Superior temporal gyrus (tissue), 1 donor: ENCODE data around the gene SPOCK1.

Source experiments
- DNase-seq: peaks from one replicate; pipeline ENCODE4 v3.0.0-alpha.2; 2016; ENCODE audit errors: extremely low spot score

Gene SPOCK1

DNA sequence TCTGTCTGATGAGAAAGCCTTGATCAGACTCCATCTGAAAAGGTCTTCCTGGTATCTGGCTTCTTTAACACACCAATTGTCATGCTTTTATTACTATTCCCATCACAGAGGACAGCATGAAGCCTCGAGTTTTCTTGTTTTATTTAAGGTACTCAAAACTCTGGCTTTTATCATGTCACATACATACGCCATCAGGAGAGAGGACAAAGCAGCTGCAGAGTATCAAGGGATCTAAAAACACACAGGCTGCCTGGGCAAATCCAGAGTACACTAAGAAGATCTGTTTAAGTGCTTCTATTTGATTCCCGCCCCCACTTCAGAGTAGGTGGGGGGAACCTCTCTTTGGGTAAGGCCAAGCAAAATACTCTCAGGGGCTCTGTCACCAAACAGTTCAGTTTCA lies 277.2 kb downstream of the SPOCK1 start:
- no peak for DNase-seq

DNA sequence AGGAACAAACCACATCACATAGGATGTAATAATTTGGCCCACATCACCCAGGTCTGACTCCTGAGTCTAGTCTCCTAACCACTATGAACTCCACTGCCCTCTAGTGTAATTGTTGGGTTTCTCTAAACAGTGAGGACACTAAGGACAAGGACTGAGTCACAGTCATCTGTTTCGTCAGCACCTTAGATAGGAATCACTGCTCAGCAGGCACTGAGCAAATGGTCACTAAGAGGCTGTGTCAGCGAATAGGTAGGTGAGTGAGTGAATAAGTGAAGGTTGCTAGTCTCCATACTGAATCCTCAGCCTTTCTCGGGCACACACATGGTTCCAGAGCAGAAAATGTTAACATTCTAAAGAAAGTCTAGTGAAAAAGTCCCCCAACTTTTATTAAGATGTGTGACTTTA lies 278.6 kb downstream of the SPOCK1 start:
- peak; percentile 65 for DNase-seq

DNA sequence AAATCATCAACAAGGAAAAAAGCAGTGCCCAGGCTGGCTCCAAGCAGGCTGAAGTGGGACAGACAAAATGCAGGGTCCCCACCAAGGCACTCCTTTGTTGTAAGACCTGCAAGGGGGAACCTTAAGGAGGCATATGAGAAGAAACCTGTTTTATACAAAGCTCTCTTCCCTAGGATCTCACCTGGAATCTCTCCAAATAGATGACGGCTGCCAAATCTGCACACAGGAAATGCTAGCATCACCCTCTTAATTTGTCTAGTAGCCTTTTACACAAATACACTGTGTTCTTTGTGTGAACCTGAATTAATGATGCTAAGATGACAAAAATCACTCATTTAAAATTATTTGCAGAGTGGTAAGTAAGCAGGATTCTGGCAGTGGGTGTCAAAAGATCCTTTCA lies 280.2 kb downstream of the SPOCK1 start:
- DNase-seq, result no peak

DNA sequence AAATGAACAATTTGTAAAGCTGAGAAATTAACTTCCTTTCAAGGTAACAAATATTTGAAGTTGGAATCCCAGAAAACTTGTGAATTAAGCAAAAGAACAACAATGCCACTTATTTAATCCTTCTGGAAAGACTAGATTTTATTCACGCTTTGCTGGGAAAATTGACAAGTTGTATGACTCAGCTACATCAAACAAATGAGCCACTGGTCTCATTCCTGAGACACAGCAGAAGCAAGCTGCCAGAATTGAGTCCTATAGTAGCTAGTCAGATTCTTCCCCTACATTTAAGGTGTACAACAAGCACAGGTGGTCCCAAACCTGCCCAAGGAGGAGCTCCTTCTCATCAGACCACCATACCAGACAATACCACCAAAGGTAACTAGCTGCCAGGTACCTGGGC lies 280.7 kb downstream of the SPOCK1 start:
- DNase-seq, result peak; percentile 88

DNA sequence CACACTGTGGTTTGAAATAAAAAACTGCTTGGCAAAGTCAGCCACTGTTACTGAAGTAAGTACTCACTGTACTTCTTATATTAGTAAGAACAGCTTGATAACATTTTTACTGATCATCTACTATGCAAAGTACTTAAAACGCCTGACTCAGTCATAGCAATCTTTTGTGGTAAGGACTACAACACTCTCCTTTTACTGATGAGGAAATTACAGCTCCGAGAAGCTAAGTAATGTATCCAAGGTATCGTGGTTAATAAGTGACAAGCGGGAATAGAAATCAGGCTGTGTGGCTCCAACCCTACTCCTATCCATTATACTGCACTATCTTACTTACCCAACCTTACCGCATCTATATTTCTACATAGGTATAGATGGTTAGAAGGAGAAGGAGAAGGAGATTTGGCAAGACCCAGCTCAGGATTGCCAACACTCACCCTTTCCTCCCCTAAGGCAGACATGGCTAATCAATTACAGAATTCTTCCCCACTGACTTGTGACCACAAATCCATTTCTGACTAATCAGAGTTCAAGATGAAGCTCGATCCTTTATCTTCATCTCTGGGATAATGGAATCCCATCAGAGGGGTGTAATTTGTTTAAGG lies 281.4 kb downstream of the SPOCK1 start:
- DNase-seq, result peak; percentile 55

DNA sequence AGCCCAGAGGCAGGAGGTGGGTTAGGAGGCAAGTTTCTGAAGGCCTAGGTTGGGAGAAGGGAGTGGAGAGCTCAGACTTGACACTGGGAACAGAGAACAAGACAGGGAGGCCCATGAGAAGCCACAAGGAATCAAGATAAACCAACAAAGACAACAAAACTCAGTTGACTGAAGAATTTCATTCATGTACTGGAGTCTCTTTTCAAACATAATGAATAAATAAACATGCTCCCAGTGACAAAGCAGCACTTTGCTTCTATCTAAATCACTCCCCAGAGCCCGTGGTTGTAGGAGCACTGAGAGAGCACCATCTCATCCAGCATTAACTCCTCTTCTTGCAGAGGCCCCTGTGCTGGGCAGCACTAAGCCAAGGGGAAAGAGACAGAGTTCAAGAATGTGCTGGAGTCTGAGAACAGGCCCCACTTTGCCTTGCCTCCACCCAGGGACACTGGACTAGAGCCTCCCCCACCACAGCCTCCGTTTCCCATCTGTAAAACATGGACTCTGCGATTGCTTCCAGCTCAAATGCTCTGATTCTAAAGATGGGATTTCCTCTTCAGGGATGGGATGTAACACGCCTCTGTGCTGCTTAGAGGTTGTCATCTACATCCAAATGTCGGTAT lies 282.0 kb downstream of the SPOCK1 start:
- DNase-seq, result no peak

DNA sequence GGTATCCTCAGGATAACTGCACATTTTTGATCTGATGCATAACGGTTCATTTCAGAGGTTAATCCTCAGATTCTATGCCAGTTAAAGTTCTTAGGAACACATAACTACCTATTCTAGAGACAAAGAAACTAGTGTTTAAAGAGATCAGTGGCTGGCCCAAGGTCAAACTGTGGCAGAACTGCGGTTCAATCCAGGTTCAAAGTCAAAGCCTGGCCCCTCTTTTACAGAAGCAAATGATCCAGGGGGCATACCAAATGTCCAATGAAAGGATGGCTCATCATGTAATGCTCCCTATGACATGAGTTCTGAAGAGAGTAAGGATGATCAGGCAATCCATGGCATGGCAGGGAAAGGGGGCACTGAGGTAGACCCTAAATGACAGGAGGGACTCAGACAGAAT lies 283.3 kb downstream of the SPOCK1 start:
- no peak for DNase-seq

DNA sequence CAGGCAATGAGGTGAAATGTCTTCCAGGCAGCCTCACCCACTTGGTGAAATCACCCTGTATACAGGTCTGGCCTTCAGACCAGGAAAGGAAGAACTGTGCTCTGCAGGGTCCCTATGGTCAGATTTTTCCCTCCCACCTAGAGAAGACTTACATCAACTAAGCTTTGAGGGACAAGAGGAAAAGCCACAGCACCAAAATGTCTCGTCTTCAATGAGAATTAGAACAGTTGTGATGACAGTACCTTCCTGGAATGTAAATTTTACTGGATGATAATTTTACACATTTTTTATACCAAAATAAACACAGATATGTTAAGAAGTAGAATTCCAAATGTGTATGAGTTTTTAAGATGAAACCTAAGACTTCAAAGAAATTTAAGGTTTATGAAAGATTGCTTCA lies 283.9 kb downstream of the SPOCK1 start:
- DNase-seq, result no peak

DNA sequence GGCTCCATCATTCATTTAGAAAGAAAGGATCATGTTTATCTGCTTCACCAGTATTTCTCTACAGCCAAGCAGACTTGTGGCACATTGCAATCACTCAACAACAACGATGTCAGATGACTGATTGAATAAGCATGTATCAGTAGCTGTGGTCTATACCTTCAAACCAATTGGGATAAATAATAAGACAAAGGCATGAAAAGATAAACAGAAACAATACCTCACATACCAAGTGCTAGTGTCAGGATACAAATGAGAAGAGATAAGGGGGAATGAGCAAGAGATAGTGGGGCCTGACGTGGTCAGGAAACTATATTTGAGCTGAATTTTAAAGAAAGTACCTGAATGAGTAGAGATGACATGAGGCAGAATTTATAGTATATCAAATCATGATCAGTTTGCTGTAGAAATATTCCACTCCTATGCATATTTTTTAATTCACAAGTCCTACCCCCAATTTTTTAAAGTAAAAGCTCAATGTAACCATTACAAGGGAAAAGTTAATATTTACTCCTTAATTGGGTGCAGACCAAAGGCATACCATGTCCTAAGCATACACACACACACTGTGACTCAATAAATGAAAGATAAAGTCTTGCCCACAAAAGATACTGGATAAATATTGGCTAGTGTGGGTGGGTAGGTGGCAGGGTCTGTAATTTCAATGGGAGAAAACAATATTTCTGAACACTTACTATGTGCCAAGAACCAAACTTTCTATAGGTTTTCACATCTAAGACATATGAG lies 284.5 kb downstream of the SPOCK1 start:
- DNase-seq, result no peak

DNA sequence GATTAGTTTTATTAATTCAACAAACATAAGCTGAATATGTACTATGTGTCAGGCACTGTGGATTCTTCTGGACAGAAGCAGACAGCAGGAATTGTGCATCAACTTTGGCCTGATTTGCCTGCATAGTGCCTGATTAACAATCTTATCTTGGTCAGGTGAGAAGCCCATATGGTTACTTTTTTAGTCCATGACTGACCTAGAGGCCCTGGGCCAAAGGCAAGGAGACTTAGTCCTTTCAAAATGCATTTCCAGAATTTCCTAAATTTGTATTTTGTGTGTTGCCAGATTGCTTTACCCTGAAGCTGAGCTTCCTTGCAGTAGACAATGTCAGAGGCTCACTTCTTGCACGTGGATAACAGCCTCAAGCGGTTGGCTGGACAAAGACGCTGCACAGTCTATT lies 286.7 kb downstream of the SPOCK1 start:
- DNase-seq, result no peak

DNA sequence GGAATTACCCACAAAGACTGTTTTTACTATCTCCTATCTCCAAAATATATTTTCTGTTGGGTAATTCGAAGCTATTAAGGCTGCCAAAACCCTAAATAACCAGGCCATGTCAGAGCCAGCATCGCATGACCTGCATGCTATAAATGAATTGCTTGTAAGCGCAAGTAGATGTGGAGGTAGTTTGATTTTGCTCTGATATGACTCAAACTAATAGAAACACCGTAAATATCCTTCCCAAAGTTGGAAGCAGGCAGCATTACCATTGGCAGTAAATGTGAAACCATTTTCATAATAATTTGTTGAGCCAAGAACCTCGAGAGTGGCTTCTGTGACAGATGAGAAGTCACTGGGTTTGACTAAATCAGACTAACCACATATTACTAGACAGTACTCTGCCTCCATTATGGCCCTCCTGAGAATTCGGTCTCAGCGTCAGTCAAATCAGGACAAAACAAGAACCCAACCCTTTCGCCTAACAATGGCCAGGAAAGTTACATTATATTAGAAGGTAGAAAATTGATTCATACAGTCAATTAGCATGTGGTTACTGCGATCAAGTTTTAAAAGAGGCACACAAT lies 289.8 kb downstream of the SPOCK1 start:
- no peak for DNase-seq

DNA sequence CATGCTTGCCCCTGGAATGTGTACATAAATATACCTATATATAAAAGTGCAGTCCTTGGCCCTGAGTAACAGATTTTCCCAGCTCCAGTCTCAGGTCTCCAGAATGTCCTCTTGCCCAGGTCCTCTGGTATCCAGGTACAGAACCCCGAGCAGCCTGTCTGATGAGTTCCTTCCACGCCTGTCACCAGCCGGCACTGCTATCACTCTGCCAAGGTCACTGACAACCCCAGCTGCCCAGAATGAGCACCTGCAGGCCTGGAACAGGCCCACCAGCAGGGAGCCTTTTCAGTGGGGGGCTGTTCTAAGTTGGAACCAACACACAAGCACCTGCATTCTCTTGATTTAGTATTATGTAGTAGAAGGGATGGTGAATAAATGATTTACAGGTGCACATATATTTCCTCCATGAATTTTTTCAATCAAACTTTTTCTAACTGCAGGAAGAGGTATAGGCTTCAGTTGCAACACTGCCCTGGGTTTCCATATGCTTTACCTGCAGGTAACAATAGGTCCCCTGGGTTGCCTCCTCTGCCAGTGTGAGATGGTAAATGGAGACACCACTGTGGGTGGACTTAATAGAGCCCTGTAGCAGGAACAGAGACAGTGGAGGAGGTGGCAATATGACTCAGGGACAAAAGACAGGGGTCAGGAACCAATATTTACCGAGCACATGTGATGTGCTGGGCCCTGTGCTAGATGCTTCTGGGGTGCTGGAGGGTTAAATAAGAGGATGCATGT lies 291.9 kb downstream of the SPOCK1 start:
- DNase-seq, result no peak

DNA sequence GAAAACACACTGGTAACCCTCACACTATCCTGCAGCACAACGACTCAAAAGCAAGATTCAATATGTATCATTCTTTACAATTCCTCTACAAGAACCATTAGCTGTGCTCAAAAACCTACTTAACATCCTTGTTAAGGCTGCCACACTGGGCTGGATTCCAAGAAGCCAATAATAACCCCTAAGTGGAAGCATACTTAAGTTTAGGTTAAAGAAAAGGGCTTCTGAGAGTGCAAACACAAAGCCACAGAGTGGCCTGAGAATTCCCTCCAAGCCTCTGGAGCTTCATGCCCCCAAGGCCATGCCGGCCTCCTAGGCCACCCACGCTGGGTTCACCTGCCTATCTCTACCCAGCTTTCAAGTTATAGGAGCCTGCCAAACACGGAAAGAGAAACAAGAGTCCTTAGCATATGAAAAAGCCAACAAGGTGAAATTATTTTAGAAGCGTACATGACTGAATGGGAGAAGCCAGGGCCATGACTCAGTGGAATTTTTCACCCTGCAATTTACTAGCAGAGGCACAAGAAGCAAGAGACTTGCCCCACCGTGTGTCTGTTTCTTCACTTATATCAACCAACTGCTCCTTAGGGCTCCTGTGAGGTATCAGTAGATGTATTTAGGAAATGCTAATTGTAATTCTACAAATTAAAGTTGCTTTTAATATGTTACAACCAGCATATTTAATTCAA lies 293.0 kb downstream of the SPOCK1 start:
- no peak for DNase-seq

DNA sequence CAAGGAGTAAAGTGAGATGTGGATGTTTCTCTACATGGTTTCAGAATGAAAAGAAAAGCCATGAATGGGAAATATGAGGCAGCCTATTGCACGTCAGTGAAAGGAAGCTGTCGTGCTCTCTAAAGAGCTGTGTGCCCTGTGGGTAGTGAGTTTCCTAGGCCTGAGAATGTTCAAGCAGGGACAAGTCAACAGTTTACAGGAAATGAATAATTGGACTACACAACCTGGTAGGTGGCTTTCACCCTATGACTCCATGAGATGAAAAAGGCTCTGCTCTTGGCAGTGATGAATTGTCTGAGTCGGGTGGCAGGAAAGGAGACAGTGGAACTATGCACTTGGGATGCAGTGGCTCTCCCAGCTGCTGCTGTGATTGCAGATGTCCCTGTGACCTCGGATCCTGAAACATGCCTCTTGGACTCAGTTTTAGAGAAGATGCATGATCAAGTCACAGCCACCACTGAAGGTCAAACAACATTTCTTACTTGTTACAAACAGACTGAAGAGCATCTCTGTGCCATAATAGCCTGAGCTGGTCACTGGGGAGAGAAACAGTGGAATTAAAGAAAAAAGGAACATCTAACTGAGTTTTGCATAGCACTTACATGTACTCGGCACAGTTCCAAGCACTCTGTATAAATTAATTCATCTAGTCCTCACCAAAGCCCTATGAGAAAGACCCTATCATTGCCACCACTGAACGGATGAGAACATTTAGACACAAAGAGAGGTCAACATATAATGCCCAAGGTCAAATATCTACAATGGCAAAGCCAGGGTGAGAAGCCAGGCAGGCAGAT lies 293.7 kb downstream of the SPOCK1 start:
- no peak for DNase-seq

DNA sequence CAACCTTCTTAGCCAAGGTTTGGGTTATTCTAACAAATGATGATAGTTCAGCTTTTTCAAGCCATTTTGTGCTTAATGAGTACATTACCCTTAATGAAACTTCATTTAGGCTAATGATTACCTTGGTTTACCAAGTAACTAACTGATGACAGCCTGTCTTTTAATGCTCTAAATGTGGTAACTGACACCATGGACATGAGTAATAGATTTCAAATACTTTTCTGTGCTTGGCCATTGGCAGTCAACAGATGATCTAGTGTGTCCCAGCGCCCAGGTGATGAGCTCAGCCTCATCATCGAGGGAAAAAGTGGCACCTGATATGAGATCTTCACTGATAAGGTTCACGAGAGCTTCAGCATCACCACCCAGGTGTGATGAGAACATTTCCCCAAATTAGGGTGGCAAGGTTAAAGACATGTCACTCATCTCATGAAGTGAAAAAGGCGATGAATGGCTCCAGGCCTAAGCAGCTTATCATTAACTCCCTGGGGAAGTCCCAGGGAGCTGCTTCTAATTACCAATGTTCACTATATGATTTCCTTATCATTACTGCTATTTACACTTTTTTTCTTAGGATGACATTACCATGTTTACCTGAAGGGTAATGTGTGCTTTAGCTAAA lies 296.0 kb downstream of the SPOCK1 start:
- DNase-seq, result no peak

DNA sequence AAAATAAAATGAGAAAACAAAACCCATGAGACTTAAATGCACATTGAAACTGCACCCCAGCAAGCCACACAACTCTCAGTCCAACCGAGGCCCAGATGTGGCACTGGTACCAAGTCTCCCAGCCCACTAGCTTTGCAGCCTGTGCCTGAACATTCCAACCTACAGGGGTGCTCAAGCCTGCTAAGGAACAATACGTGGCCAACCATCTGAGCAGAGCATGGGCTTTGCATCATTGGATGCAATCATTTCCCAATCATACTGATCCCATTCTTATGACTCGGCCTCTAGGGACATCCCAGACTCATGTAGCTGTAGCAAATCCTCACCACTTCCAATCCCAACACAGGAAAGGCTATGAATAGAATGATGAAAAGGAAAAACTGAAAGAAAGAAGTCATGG lies 297.2 kb downstream of the SPOCK1 start:
- DNase-seq, result no peak

DNA sequence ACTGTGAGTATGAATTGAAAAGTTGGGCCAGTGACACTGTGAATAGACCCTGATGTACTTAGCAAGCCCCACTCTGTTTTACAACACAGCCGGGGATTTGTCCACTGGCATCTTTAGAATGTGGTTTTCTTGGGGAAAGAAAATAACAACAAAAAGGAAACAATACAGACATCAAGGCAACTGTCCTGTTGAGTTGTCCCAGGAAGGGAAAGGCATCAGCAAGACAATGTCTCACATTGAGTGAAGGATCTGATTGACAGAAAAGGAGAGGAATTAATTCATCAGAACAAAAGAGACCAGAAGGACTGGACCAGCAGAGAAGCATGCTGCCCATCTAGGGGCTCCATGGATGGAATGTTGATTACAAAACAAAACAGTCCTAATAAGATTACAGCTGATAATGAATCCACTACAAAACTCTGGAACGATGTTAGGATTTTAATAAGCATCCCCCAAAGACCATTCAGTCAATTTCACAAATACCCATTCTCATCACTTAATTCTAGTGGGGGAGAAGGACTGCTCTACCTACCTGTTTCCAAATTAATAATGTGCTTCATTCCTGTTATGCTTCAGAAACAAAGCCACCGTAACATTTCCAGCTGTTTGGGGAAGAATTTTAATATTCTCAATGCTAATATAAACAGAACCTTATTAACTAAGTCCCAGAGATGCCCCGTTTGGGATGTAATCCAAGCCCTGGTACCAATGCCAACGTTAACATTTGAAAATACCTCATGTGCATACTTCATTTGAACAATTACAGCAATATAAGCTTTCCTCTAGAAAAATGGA lies 298.0 kb downstream of the SPOCK1 start:
- no peak for DNase-seq

DNA sequence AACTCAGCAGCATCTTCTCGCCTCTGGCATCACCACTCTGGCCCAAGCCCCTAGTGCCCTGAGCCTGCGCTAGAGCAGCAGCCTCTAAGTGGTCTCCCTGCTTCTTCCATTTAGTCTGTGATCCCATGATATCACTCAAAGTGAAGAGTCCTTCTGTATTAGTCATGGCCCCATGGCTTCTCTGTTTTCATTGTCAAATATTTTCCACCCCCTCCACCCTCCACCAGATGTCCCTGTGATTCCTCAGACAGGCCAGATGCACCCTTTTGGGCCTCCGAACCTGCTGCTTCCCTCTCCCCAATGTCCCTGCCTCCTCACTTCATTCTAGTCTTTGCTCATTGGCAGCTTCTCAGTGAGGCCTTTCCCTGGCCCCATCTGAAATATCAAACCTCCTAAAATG lies 299.2 kb downstream of the SPOCK1 start:
- no peak for DNase-seq

DNA sequence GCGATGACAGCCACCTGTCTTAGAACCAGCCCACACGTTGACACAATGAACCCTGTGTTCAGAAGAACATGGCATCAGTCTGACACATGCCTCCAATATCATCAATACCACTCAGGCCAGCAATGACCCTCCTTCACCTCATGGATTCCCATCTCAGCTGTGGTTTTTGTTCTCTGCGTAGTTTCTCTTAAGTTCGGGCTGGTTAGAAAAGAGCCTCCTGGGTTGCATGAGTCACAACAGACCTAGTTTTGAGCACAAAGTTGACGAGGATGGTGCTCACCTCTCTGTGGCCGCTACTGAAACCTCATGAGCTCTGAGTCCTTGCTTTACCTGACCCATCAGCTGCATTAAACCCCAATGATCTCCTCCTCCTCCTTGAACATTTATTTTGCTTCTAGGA lies 299.9 kb downstream of the SPOCK1 start:
- no peak for DNase-seq

DNA sequence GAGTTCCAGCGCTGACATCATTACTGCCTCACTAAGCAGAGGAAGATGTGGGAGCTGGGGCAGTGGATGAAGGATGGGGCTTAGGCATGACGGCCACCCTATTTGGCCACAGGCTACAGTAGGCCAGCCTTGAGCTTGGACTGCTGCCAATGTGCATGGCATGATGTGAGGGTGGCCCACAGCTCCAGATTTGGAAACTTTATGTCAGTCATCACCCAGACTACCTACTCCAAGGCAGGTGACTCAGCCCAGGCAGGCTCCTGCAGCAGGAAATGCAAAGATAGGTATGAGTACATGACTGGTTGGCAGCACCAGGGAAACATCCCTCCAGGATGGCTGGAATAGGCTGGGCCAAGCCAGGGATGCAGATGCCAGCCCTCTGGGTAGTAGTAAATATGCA lies 303.6 kb downstream of the SPOCK1 start:
- DNase-seq, result no peak
